Measurements from ENCODE around the gene MAB21L2.

- TF ChIP-seq CTCF (IDR thresholded peaks at IDR 0.05 in 8 of 11, conservative IDR thresholded peaks at IDR 0.05 in 3 of 11) = no peak
- TF ChIP-seq POLR2A (IDR thresholded peaks at IDR 0.05) = no peak
- no peak for TF ChIP-seq POLR2AphosphoS5 (IDR thresholded peaks at IDR 0.05)
These were observed 820 bp upstream of the MAB21L2 start for GRCh38 chr4:150581056-150581605.

Data from spleen (tissue), 7 donors.